RWPE1 (cell line): ENCODE data around the gene EBI3.

ENCODE experiments used
- CTCF ChIA-PET: fragments of 350-600 bp; sonication (Branson Sonifier 250); formaldehyde crosslinking; extraction: SDS; loops from one replicate; lab custom pipeline; 2021; lab: Yijun Ruan, JAX
- POLR2A ChIA-PET: fragments of 400-600 bp; formaldehyde crosslinking; extraction: SDS; loops from one replicate; lab custom pipeline; 2020; ENCODE audit warnings: antibody characterized with exemption; ENCODE audit not compliant: low non-redundant PET; lab: Yijun Ruan, JAX
- DNase-seq: peaks from one replicate; pipeline ENCODE4 v3.0.0; 2012; ENCODE audit warnings: low spot score
- H3K27ac ChIP-seq: fragments of 450-650 bp; 2 replicates; pipeline ENCODE4 v1.5.1; 2017
- TF ChIP-seq, protein P1 (sequence below): fragments of 450-650 bp; conservative IDR thresholded peaks from 2 replicates; pipeline ENCODE4 v1.5.1; 2017; ENCODE audit warnings: low read depth, mild to moderate bottlenecking

Gene EBI3

DNA sequence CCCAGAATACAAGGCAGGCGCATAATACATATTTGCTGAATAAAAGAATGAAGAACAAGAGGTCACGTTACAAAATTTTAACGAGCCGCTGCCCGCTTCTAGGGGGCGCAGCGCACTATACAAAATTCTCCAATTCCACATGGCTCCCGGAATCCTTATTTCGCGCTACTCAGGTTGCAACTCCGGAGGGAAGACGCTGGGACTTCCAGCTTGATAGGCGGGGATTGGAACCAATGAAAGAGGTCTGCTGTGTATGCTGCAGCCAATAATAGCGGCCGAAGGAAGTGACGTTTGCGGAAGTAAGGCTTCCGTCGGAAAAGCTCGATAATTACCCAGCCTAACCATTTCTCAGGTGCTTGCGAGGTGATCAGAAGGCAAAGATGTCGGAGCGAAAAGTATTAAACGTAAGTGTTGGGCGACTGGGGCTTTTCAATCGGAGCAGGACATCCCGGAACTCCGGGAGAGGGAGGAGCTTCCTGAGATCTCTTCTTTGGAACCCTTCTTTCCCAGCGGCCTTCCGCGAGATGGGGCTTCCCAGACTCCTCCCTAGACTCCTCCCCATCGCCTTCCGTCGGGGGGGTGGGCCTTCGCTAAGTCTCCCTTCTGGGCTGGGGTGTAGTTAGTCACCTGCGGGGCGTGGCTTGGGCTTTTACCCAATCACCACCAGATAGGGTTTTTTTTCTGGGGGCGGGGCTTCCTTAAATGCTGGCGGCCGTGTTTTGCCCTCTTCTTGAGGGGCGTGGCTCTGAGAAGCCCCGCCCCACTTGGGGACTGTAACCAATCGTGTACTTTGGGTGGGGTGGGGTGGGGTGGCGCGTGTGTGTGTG, 17.7 kb downstream of the EBI3 start, which contains the start of gene YJU2:
TSS of gene YJU2 (plus strand) at position 314 of the 827 bp plus-strand sequence. CDS start at position 381, 67 bp downstream.
- peak; percentile 100 for DNase-seq
- peak within 1 kb of the TSS; percentile 93 for H3K27ac ChIP-seq
- ChIA-PET CTCF (interaction anchor here (0.5 to 1.0 kb wide), 4 partner anchors 20 to 1300 kb away, joined by 3 to 4 read pairs (median 4); partner anchors contain the start of gene PLIN5), POLR2A (interaction anchor here (0.5 kb wide), 1 partner anchor 67 kb away, joined by 5 read pairs; no protein-coding TSS in a partner anchor)
- TF ChIP-seq, protein P1, sequence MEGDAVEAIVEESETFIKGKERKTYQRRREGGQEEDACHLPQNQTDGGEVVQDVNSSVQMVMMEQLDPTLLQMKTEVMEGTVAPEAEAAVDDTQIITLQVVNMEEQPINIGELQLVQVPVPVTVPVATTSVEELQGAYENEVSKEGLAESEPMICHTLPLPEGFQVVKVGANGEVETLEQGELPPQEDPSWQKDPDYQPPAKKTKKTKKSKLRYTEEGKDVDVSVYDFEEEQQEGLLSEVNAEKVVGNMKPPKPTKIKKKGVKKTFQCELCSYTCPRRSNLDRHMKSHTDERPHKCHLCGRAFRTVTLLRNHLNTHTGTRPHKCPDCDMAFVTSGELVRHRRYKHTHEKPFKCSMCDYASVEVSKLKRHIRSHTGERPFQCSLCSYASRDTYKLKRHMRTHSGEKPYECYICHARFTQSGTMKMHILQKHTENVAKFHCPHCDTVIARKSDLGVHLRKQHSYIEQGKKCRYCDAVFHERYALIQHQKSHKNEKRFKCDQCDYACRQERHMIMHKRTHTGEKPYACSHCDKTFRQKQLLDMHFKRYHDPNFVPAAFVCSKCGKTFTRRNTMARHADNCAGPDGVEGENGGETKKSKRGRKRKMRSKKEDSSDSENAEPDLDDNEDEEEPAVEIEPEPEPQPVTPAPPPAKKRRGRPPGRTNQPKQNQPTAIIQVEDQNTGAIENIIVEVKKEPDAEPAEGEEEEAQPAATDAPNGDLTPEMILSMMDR = peak; percentile 45

DNA sequence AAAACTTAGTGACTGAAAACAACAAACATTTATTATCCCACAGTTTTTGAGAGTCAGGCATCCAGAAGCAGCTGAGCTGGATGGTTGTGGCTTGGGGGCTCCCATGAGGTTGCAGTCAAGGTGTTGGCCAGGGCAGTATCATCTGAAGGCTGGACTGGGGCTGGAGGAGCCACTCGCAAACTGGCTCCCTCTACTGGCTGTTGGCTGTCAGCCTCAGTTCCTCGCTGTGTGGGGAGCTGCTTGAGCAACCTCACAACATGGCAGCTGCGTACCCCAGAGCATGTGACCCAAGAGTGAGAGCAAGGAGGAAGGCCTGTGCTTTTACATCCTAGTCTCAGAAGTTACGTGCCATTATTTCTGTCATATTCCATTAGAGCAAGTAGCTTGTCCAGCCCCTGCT, 27.2 kb downstream of the EBI3 start:
- CTCF ChIA-PET = interaction anchor here (0.7 kb wide), 1 partner anchor 117 kb away, joined by 3 read pairs; no protein-coding TSS in a partner anchor
- TF ChIP-seq, protein P1 = no peak
- H3K27ac ChIP-seq = no peak overlapping the region
- no peak for DNase-seq
- POLR2A ChIA-PET = no interaction called here

DNA sequence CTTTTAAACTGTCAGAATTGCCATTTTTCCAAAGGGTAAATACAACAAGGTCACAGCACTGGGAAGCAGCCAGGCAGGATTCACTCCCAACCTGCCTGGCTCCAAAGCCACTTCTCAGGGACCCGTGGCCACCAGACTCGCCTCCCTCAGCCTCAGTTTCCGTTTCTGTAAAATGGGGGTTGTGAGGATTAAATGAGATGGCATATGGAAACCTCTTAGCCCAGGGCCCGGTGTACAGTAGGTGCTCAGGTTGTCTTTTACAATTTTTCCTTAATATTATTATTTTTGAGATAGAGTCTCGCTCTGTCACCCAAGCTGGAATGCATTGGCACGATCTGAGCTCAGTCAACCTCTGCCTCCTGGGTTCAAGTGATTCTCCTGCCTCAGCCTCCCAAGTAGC, 27.7 kb downstream of the EBI3 start:
- H3K27ac ChIP-seq = no peak overlapping the region
- ChIA-PET CTCF (interaction anchor here (0.7 kb wide), 2 partner anchors 76 to 118 kb away, joined by 3 to 4 read pairs; no protein-coding TSS in a partner anchor), POLR2A (no interaction called here)
- DNase-seq = no peak
- TF ChIP-seq, protein P1 = no peak

DNA sequence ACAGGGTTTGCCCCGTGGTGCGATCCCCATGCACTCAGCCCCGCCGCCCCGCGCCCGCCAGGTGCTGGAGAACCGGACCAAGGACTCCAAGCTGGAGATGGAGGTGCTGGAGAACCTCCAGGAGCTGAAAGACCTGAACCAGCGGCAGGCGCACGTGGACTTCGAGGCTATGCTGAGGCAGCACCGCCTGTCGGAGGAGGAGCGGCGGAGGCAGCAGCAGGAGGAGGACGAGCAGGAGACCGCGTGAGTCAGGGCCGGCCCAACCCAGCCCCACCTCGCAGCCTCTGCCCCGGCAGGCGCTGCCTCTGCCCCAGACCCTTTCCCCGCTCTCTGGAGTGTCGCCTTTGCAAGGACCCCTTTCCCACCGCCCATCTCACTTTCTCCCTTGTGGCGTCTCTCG, 28.9 kb downstream of the EBI3 start:
- TF ChIP-seq, protein P1 = no peak
- H3K27ac ChIP-seq = no peak overlapping the region
- DNase-seq = no peak
- ChIA-PET POLR2A (no interaction called here), CTCF (interaction anchor here (0.8 kb wide), 1 partner anchor 9 kb away, joined by 5 read pairs; no protein-coding TSS in a partner anchor)

DNA sequence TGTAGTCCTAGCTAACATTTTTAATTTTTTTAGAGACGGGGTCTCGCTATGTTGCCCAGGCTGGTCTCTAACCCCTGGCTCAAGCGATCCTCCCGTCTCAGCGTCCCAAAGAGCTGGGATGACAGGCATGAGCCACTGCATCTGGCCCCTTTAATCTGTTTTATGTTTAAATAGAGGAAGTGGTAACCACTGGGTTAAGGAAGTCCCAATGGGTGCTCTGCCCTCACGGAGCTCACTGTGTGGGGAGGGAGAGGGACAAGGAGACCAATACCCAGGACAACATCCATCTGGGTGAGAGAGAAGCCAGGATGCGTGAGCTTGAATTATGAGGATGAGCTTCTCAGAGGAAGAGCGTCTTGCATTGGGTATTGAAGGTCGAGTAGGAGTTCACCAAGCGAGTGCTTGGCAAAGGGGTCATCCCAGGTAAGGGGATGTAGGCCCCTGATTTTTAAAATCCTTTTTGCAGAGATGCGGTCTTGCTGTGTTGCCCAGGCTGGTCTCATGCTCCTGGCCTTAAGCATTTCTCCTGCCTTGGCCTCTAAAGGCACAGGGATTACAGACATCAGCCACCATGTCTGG, 31.4 kb downstream of the EBI3 start:
- POLR2A ChIA-PET = no interaction called here
- no peak overlapping the region for H3K27ac ChIP-seq
- DNase-seq = no peak
- TF ChIP-seq, protein P1 = no peak
- CTCF ChIA-PET = interaction anchor here (1.0 kb wide), 1 partner anchor 264 kb away, joined by 4 read pairs; no protein-coding TSS in a partner anchor

DNA sequence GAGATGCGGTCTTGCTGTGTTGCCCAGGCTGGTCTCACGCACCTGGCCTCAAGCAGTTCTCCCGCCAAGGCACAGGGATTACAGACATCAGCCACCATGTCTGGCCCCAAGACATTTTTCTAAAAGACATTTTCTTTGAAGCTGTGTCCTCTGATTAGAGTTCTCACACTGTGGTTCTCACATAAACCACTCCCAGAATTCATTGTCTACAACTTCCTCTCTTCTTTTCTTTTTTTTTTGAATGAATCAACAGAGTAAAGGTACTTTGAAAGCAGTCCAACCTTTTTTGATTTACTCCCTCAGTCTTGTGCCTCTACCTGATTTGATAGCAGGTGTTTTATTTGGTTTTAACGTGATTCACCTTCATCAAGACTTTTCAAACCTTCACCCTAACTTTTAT, 35.5 kb downstream of the EBI3 start:
- CTCF ChIA-PET = interaction anchor here (0.6 kb wide), 1 partner anchor 14 kb away, joined by 3 read pairs; no protein-coding TSS in a partner anchor
- DNase-seq = no peak
- peak overlapping the region; percentile 47 for H3K27ac ChIP-seq
- POLR2A ChIA-PET = no interaction called here
- TF ChIP-seq, protein P1 = no peak
